HG02885 (cell line): ENCODE measurements around the gene ABCC6.
A peak's percentile ranks its signal among the peaks of the same experiment; 100 is the strongest.
"Not testable (repeated sequence)": the region's sequence is repeated elsewhere in the genome, so short reads cannot be mapped to it uniquely, and the experiment has no call there.

Experiments used
- ATAC-seq: cut with Tn5 transposase; IDR thresholded peaks from one replicate; pipeline ENCODE4 v1.9.1; 2021; ENCODE audit warnings: mild to moderate bottlenecking; ENCODE audit not compliant: unreplicated experiment, poor library complexity

ABCC6 gene

GRCh38 chr16:16232692-16233061, 9.4 kb upstream of the ABCC6 start:
- peak; percentile 47 for ATAC-seq

DNA sequence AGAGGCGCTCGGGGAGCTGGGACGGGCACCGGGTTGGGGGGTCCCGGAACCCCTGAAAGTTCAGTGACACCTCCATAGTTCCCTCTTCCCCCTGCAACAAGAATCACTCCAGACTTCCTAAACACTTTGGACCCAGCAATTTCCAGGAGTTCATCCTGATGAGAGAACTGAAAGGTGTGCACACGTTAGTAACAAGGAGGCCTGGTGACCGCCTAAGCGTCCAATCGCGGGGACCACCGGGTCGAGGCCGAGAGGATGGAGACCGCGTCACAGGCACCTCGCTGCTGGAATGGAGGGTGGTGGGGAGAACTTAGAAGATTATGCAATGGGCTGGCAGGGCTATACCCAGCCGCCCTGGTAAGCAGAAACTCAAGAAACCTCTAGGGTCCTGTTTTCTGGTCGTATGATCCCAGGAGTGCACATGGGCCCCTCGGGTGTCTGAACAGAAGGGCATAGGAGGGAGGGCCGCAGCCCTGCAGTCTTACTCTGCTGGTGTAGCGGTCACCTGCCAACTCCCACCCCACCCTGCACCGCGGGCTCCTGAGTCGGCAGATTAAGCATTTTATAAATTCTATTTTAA, 458 bp upstream of the ABCC6 start:
- ATAC-seq, result not testable (repeated sequence)

- not testable (repeated sequence) for ATAC-seq
Observed at GRCh38 chr16:16221382-16221781, 1.9 kb downstream of the ABCC6 start.

GRCh38 chr16:16220449-16220848, 2.8 kb downstream of the ABCC6 start:
- ATAC-seq, result not testable (repeated sequence)

GRCh38 chr16:16218787-16219186, 4.5 kb downstream of the ABCC6 start:
- ATAC-seq, result not testable (repeated sequence)

- not testable (repeated sequence) for ATAC-seq
Observed at GRCh38 chr16:16218349-16218748, 4.9 kb downstream of the ABCC6 start.

DNA sequence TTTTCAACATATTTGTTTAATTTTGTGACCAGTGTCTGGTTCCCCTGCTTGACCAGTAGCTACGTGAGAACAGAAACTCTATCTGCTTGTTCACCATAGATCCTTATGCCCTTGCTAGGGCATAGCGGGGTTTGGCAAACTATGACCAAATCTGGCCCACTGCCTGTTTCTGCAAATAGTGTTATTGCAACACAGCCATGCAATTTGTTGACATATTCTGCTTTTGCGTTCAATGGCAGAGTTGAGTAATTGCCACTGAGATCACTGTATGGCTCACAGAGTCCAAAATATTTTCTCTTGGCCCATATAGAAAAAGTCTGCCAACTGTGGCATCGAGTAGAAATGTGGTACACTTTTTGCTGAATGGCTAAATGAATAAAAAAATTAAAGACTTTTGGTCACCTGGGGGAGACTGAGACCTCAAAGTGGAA, 9.4 kb downstream of the ABCC6 start:
- not testable (repeated sequence) for ATAC-seq

DNA sequence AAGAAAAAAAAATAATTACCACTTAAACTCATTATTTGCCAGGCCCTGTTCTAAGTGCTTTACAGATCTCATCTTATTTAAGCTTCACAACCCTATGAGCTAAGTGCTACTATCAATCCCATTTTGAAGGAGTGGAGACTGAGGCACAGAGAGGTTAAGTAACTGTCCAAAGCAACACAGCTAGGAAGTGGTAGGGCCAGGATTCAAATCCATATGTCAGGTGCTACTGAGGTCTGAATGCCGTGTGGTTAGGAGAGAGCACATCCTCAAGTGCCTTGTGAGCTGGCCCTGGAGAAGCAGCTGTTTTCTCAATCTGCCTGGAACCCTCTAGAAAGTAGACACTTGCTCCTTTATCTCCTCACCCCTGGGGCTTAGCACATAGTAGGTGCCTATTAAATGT, 11.9 kb downstream of the ABCC6 start:
- not testable (repeated sequence) for ATAC-seq

DNA sequence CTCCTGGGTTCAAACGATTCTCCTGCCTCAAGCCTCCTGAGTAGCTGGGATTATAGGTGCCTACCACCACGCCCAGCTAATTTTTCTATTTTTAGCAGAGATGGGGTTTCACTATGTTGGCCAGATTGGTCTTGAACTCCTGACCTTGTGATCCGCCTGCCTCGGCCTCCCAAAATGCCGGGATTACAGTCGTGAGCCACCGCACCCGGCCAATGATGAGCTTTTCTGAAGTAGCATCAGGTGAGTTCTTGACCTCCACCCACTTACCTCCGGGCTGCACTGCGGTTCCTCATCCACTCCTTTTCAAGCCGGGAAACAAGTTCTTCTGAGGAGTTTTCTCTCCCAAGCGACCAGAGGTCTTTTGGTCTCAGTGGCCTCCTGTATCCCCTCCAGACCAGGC, 14.8 kb downstream of the ABCC6 start:
- ATAC-seq, result not testable (repeated sequence)

- ATAC-seq, result not testable (repeated sequence)
Observed at GRCh38 chr16:16207787-16208334, 15.4 kb downstream of the ABCC6 start.

- ATAC-seq, result not testable (repeated sequence)
Observed at GRCh38 chr16:16207097-16207786, 16.1 kb downstream of the ABCC6 start.

GRCh38 chr16:16205864-16206263, 17.4 kb downstream of the ABCC6 start:
- not testable (repeated sequence) for ATAC-seq

DNA sequence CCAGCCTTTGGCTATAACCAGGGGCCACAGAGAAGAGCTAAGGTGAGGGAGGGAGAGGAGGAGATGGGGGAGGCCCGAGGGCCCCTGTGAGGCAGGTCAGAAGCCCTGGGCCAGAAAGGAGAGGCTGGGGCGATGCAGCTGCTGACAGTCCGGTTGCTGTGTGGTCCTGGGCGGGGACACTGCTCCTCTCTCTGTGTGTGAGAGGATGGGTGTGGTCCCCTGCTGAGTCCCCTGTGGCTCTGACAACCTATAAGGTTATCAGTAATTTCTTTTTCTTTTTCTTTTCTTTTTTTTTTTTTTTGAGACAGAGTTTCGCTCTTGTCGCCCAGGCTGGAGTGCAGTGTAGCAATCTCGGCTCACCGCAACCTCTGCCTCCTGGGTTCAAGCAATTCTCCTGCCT, 18.7 kb downstream of the ABCC6 start:
- ATAC-seq, result not testable (repeated sequence)

DNA sequence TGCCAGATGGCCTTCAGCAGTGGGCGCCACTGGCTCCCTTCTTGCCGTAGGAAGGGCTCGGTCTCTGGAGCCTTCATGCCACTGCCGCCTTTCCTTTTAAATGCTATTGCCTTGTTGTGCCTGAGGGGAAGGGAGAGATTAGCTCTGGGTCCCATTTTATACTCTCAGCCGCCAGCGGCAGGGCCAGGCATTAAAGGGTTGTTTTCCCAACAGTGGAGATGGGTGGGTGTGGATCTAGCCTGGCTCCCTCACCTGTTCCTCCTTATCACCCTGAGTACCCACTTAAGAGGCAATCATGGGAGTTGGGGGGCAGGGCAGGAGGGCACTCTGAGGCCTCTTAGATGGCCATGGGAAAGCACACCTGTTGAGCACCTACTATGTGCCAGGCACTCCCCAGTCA, 19.8 kb downstream of the ABCC6 start:
- ATAC-seq, result not testable (repeated sequence)

GRCh38 chr16:16202400-16203143, 20.7 kb downstream of the ABCC6 start:
- not testable (repeated sequence) for ATAC-seq

DNA sequence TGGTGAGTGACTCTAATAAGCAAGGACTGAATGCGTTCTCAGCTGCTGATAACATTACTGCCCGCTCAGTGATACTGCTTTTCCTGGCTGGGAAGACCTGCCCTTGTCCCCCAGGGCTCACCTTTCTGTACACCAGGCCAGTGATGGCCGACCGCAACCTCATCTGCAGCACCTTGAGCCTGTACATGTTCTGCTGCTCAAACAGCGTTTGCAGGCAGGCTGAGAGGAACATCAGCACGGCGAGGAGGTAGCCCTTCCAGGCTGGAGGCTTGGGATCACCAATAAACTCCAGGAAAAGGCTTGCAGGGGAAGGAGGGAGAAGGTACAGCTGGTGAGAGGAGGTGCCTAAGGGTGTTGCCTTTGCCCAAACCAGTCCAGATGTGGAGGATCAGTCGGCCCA, 21.4 kb downstream of the ABCC6 start:
- ATAC-seq, result not testable (repeated sequence)

DNA sequence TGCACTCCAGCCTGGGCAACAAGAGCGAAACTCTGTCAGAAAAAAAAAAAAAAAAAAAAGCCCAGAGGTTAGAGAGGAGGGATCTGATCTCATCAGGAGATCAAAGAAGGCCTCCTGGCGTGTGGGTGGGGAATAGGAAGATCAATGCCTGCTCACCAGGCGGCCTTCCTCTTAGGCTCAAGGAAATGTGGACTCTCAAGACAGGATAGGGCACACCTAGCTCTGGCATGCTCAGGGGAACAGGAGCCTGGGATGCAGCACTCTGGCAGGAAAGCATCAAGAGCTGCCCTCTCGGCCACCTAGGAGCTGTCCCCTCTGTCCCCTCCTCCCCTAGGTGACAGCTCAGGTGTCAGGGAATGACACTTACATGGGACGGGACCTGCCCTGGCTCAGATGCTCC, 22.9 kb downstream of the ABCC6 start:
- not testable (repeated sequence) for ATAC-seq

- ATAC-seq, result not testable (repeated sequence)
Observed at GRCh38 chr16:16199428-16199827, 23.9 kb downstream of the ABCC6 start.

DNA sequence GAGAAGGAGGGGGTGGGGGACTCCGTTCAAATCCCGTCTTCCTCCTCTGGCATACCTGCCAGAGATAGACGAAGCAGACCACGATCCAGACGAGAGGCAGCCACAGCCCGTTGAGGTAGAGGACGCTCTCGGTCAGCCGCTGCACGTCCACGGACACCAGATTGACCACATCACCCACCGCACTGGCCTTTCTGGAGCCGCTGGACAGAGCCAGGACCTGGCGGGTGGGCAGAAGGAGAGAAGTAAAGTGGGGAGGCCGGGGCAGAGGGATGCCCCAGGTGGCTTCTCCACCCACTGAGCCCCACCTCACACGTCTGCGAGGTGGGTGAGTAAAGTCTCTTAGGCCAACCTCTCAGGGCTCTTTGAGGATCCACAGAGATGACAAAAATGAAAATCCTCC, 25.3 kb downstream of the ABCC6 start:
- no peak for ATAC-seq

DNA sequence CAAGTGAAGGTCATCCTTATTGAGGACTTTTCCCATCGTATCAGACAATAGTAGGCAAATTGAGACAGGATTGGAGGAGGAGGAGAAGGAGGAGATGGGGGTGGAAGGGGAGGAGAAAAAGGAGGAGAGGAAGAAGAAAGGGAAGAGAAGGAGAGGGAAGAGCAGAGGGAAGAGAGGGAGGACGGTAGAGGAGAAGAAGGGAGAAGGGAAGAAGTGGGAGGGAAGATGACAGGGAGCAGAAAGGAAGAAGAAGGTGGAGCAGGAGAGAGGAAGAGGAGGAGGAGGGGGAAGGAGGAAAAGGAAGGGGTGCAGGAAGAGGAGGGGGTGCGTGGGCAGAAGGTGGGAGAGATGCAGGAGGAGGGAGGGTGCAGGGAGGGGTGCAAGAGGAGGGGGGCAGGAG, 26.0 kb downstream of the ABCC6 start:
- no peak for ATAC-seq

GRCh38 chr16:16196099-16196498, 27.2 kb downstream of the ABCC6 start:
- ATAC-seq, result no peak
